Omental fat pad (tissue), 4 donors: ENCODE results near the gene CARMIL1. TPM values are rescaled to one million over a fixed set of nuclear protein-coding genes. Genes with fewer than 3 reads are reported as not detected.

ENCODE experiments used
- ATAC-seq: fragments of 150-250 bp; one replicate; pipeline ENCODE4 v1.9.1; 2016; ENCODE audit warnings: mild to moderate bottlenecking, moderate library complexity; ENCODE audit not compliant: low FRiP score
- DNase-seq: peaks from one replicate; pipeline ENCODE4 v3.0.0-alpha.2; 2019; ENCODE audit warnings: low spot score
- CTCF ChIP-seq, 3 donors: fragments of 450-650 bp; IDR thresholded peaks; one replicate each; pipeline ENCODE4 v1.5.1; 2016 to 2017; ENCODE audit warnings: antibody characterized with exemption in 3 of 3, mild to moderate bottlenecking in 3 of 3, moderate library complexity in 2 of 3
- total RNA-seq, 4 donors: library from RNA; depleted of rRNA; stranded (reverse); fragments of >200 nt; gene quantifications; one replicate each; pipeline ENCODE4 v1.1.0, GENCODE V29; 2016

CARMIL1 gene
- total RNA-seq, 4 donors from 2014 or later, result 24.4 to 35.3 (median 29.6) TPM

GRCh38 chr6:25469797-25470388 is 190.7 kb downstream of the CARMIL1 start:
- DNase-seq, result no peak
- ATAC-seq, result no peak
- no peak for TF ChIP-seq CTCF (IDR thresholded peaks at IDR 0.05)

GRCh38 chr6:25472306-25472705 is 193.1 kb downstream of the CARMIL1 start:
- no peak for TF ChIP-seq CTCF (IDR thresholded peaks at IDR 0.05)
- no peak for DNase-seq
- no peak for ATAC-seq

GRCh38 chr6:25472906-25473305 is 193.7 kb downstream of the CARMIL1 start:
- TF ChIP-seq CTCF (IDR thresholded peaks at IDR 0.05), result no peak

GRCh38 chr6:25473447-25473846 is 194.3 kb downstream of the CARMIL1 start:
- no peak for DNase-seq
- ATAC-seq, result no peak
- no peak for TF ChIP-seq CTCF (IDR thresholded peaks at IDR 0.05)

More at GRCh38 chr6:25472906-25473305, 193.7 kb downstream of the CARMIL1 start:
- no peak for DNase-seq
- no peak for ATAC-seq

- ATAC-seq, result no peak
- no peak for DNase-seq
- TF ChIP-seq CTCF (IDR thresholded peaks at IDR 0.05), result no peak
Observed at GRCh38 chr6:25476126-25476525, 197.0 kb downstream of the CARMIL1 start.

- DNase-seq, result no peak
- ATAC-seq, result no peak
- no peak for TF ChIP-seq CTCF (IDR thresholded peaks at IDR 0.05)
Observed at GRCh38 chr6:25477006-25477590, 197.9 kb downstream of the CARMIL1 start.

GRCh38 chr6:25478973-25479372 is 199.8 kb downstream of the CARMIL1 start:
- DNase-seq, result no peak
- no peak for ATAC-seq
- TF ChIP-seq CTCF (IDR thresholded peaks at IDR 0.05), result no peak
